Smooth muscle cell of trachea (primary cell): ENCODE results near the gene ATOH8. TPM values are rescaled to one million over a fixed set of nuclear protein-coding genes. Genes with fewer than 3 reads are reported as not detected.

Source experiments
- total RNA-seq: library from RNA; depleted of rRNA; stranded (reverse); fragments of >200 nt; gene quantifications from 2 replicates; pipeline ENCODE4 v1.2.1, GENCODE V29; 2014

Gene ATOH8, protein sequence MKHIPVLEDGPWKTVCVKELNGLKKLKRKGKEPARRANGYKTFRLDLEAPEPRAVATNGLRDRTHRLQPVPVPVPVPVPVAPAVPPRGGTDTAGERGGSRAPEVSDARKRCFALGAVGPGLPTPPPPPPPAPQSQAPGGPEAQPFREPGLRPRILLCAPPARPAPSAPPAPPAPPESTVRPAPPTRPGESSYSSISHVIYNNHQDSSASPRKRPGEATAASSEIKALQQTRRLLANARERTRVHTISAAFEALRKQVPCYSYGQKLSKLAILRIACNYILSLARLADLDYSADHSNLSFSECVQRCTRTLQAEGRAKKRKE
- total RNA-seq: 22.4 and 55.9 TPM in 2 replicates

DNA sequence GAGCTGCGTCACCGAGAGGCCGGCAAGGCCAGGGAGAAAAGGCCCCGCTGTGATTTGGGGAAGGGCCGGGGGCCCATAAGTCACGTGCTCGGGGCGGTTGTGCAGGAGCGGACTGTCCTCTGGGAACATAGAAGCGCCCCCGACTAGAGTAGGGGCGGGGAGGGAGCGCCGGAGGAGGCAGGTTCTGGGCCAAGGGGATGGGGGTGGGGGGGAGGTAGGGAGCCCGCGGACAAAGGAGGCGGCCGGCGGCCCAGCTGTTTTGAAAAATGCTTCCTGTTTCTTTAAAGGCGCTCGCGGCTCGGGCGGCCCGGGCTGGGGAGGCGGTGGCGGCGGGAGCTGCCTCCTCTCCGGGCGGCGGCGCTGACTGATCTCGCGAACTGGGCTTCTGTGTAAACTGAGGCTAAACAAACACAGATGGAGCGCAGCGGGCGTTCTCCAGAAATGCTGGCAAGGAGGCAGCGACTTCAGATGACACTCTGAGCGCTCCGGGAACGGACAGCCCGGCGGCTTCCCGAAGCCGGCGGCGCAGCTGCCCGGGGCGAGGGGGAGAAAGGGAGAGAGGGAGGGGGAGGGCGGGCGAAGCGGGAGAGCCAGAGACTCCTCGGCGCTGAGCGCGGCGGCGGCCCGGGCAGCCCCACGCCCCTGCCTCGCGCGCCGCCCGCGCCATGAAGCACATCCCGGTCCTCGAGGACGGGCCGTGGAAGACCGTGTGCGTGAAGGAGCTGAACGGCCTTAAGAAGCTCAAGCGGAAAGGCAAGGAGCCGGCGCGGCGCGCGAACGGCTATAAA is at the start of gene ATOH8:
ATOH8 (plus strand) TSS at position 467 of the 788 bp plus-strand sequence; CDS start at position 666, 199 bp downstream.

Other genes starting within 250 kb of the ATOH8 start
- 200 and 279 TPM in 2 replicates for gene MAT2A, start 214.8 kb upstream of the ATOH8 start, total RNA-seq
- gene GGCX, start 192.5 kb upstream of the ATOH8 start, total RNA-seq: 55.3 and 76.6 TPM in 2 replicates
- 1.5 and 2.8 TPM in 2 replicates for gene VAMP8, start 176.4 kb upstream of the ATOH8 start, total RNA-seq
- 28.7 and 35.4 TPM in 2 replicates for gene VAMP5, start 169.6 kb upstream of the ATOH8 start, total RNA-seq
- 160 and 253 TPM in 2 replicates for gene RNF181, start 158.2 kb upstream of the ATOH8 start, total RNA-seq
- 5.1 and 16.4 TPM in 2 replicates for gene TMEM150A, start 151.3 kb upstream of the ATOH8 start, total RNA-seq
- 20.5 and 22.0 TPM in 2 replicates for gene C2orf68, start 141.9 kb upstream of the ATOH8 start, total RNA-seq
- gene USP39, start 137.8 kb upstream of the ATOH8 start, total RNA-seq: 33.2 and 34.3 TPM in 2 replicates
- not detected in 2 replicates for gene SFTPB, start 85.8 kb upstream of the ATOH8 start, total RNA-seq
- not detected in 2 replicates for gene GNLY, start 59.6 kb upstream of the ATOH8 start, total RNA-seq
- 5.5 and 11.2 TPM in 2 replicates for gene ST3GAL5, start 135.0 kb downstream of the ATOH8 start, total RNA-seq